ENCODE results near the gene DUSP1.

DNA sequence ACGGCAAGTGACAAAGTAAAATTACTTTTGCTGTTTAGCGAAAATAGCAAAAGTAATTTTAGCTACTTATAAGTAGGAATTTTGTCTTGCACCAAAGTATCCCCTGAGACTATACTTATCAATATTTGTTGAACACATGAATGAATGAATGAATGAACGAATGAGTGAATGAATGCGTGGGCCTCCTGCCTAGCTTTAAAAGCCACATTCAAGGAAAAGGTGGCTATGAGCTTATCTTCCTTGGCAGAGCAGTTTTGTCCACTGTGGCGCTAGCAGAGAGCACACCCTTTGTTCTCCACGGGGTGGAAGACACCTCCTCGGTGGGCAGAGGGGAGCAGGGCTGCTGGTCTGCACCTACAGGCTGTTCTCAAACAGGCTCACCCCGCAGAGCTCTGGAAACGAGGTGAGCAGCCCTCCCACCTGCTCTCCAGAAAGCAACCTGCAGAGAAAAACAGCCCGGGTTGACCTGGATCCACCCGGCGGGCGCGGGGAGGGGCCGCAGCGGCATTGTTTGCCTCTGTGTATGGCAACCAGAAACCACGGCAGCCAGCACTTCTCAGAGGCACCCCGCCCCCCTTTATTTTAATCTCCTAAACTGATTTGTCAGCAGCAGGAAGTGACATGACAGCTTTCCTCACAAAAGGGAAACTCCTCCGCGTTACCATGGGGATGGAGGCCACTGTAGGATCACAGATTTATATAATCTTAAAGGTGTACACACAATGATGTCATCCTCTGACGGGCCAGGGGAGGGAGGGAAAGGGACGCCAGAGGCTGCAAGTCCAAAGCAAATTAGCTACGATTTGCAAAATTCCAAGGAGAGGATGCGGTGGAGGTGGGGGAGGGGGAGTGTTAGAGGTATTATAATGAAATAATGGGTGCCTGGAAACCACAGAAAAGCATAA lies 5.9 kb downstream of the DUSP1 start:
- no peak for TF ChIP-seq POLR2A (IDR thresholded peaks at IDR 0.05)
- peak; percentile 77 to 91 (median 77) for TF ChIP-seq POLR2AphosphoS5 (IDR thresholded peaks at IDR 0.05)
- TF ChIP-seq, protein P1, sequence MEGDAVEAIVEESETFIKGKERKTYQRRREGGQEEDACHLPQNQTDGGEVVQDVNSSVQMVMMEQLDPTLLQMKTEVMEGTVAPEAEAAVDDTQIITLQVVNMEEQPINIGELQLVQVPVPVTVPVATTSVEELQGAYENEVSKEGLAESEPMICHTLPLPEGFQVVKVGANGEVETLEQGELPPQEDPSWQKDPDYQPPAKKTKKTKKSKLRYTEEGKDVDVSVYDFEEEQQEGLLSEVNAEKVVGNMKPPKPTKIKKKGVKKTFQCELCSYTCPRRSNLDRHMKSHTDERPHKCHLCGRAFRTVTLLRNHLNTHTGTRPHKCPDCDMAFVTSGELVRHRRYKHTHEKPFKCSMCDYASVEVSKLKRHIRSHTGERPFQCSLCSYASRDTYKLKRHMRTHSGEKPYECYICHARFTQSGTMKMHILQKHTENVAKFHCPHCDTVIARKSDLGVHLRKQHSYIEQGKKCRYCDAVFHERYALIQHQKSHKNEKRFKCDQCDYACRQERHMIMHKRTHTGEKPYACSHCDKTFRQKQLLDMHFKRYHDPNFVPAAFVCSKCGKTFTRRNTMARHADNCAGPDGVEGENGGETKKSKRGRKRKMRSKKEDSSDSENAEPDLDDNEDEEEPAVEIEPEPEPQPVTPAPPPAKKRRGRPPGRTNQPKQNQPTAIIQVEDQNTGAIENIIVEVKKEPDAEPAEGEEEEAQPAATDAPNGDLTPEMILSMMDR (IDR thresholded peaks at IDR 0.05), result no peak
